ENCODE data around the gene NRXN3.
A peak's percentile ranks its signal among the peaks of the same experiment; 100 is the strongest.

Gene NRXN3

DNA sequence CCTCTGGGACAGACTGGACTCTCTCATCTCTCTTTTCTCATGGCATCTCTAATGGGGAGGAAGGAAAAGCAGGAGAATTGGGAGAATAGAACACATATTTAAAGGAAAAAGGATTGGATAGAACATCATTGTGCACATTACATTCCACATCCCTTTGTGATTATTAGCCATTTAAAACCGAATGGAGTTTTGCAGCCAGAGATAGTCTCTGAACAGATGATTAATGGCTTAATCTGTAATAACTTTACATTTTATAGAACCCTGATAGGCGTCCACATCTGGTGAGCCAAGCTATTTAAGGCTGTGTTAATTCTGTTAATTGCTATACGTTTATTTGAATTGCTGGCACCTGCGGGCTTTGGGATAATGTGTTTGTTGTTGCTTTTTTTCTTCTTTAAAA is 487.3 kb downstream of the NRXN3 start:
- no peak for DNase-seq

DNA sequence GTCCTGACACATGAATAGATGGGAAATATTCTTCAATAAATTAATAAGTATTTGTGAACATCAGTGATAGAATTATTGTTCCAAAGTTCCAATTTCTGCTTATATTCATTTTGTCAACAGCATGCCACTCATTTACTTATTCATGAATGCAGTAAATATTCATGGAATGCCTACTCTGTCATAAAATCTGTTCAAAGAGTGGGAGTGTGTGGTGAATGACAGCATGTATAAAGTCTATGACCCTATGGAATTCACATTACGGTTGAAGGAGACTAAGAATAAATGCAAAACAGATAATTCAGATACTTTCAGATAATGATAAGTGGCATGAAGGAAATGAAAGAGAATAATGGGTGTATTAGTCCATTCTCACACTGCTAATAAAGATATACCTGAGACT is 494.7 kb downstream of the NRXN3 start:
- no peak for DNase-seq

DNA sequence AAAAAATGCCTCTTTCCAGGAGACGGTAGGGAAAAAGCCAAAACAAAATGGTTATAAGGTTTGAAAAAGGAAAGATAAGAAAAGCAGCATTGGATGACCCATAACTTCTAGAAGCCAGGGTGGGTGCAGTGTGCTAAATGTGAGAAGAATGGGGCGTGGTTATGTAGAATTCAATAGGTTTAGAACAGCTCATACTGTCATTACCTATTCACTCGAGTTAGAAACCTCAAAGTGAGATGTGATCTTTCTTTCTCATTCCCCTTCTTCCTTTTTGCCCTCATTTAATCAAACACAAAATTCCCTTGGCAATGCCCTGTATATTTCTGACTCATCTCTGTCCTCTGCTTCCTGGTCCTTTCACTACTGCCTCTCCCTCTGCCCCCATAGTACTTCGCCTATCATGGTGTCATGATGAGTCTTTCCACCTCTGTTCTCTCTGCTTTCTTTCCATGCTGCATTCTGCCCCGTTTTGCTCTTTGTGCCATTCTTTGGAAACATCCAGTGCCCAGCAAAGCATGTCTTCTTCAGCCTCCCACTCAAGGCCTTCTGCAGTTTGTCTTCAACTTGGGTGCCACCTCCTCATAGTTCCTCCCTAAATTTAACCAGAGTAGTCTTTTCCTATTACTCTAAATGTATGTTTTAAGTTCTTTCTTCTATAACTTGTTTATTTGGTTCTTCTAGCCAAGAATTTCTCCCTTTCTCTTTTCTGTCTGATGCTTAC is 496.3 kb downstream of the NRXN3 start:
- no peak for DNase-seq

DNA sequence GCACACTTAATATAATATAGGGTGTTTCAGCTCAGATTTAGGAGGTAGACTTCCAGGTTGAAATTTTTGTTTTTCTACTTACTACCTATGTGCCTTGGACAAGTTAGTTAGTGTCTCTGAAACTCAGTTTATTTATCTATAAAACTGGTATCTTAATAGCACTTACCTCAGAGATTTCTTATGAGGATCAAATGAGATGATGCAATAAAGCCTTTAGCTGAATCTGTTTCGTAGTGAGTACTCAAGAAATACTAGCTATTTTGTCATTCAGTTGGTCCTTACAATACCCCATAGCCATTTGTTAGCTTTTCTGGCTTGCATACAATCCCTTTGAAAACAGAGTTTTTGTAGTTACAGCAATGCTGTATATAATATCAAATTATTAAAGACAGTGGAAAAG is 497.0 kb downstream of the NRXN3 start:
- no peak for DNase-seq

DNA sequence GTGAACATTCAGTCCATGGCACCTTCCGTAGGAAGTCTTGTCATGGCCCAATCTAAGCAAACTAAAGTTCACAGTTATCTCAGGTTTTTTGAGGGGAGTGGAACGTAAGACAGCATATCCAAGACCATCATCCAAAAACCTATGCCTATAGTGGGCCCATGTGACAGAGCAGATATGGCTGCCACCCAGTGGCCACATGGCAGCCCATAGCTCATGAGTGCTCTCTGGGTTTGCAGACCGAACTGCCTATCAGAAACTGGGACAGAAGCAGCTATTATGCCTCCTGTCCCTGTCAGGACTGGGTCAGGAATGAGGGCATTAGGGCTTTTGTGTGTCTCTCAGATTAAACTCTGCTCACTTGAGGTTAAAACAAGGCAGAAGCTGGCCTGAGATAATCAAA is 503.7 kb downstream of the NRXN3 start:
- peak; percentile 2 for DNase-seq

DNA sequence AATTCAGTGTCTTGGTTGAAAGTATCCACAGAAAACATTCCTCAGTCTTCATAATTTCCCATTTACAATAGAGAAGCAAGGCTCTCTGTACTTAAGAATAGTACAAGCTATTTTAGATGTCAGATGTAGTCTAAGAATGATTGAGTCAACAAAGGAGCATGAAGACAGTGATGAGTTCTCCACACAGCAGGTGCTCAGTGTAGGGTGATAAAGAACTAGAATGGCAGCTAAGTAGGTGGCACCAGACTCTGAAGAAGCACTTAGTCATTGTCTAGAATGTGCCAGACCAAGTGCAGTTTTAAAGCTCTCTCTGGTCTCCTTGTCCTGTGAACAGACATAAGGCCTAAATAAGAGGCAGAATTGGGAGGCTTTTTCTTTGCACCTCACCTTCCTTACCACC is 504.6 kb downstream of the NRXN3 start:
- DNase-seq: no peak

DNA sequence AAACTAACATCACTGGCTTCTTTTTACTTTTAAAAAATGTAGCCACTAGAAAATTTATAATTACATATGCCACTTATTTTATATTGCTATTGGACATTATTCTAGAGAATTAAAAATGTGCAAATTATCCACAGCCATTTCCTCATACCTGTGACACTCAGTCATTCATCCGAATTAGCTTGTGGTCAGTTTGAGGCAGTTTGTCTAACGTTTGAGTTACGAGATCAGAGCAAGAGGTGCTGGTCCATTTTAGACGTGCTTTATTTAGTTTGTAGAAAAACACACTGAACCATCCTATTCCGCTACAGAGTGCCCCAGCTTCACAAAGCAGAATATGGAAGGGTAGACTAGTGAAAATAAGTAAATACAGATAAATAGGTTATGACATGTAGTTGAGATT is 513.0 kb downstream of the NRXN3 start:
- no peak for DNase-seq

DNA sequence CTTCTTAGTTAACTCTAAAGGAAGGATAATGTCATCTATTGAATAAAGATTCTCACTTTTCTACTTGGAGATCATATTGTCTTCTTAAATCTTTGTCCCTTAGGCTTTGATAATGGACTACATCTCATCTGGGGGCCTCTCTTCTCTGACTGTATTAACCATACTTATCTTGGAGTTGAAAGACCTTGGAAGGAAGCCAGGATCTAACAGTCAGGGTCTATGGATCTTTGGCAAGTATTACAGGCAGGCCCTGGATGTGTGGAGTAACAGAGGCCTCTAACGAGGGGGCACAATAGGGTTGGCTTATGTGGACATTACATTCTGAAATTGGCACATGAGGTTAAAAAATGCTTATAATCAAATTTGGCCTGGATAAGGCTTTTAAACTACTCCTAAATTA is 513.8 kb downstream of the NRXN3 start:
- no peak for DNase-seq

DNA sequence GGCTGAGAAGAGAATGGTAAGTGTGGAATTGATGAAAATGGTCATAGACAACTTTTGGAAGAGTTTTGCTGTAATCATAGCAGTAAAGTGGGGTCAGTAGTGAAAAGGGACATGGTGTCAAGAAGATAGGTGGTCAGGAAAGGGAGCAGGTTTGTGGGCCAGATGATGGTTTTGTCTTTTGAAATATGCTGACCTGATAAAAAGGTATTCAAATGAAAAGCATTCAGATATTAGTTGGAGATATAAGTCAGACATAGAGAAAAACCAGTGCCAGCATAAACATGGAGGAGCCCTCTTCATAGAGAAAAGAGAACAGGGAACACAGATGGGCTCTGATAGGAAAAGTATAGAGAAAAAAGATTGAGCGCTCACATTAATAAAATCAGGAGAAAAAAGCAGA is 518.3 kb downstream of the NRXN3 start:
- DNase-seq: no peak

DNA sequence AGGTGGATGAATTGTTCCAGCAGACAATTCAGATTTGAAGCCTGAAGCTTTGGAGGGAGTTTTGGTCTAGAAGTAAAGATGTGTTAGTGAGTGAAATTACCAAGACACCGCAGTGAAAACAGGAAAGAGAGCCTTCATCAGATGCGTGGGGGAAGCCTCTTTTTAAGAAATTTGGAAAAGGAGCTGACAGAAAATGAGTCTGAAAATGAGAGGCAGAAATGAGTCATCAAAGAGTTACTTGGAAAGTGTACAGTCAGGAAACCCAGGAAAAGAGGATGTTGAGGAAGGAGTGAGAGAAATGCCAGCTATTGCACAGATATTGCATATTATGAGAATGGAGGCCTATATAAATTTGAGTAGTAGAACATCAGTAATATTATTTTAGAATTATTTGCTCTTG is 520.7 kb downstream of the NRXN3 start:
- DNase-seq: peak; percentile 20

DNA sequence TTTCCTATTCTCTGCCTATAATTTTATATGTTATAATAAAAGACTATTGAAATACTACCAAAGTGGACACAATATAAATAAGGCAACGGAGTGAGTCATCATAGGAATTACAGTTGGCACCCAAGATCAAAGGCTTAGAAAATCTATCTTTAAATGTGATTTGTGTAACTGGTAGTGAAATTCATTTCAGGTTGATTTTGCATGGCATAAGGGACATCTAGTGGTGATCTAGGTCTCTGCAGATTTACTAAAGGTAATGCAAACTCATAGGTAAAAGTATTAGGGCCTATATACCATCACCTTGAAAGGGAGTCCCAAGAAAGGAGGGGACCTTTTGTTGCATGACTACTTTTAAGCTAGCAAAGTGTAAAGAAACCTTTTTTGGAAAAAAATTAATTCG is 527.2 kb downstream of the NRXN3 start:
- peak; percentile 46 for DNase-seq

DNA sequence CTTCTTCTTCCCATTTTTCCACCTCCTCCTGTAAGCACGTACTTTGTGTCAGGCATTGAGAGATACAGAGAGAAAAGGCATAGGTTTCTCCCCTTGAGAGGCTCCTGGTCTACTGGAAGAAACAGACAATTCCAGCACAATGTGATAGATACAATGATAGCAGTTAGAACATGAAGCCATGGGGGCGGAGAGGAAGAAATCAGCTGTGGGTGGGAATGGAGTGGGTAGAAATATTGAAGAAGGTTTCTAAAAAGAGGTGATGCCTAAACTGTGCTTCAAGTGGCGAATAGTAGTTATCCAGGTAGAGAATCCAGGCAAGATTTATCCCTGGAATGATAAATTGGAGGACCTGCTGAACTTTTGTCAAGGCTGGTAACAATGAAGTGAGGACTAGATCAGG is 528.8 kb downstream of the NRXN3 start:
- DNase-seq: no peak

DNA sequence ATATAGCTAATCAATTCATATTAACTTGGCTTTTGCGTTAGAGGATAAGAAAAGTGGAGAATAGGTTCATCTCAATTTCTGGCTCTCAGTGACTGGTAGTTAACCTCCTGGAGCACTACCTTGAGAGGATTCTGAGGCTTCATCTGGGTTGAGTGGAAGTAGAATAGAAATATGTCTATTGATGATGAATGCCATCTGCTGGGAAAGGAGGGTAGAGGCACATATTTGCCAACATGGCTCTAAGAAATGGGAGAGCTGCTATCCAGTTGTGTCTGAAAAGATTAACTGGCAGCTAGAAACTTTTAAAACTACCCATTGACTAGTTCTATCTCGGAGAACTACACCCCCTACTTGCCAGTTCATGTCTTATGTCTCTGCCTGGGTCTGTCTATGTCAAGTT is 530.1 kb downstream of the NRXN3 start:
- peak; percentile 6 for DNase-seq

DNA sequence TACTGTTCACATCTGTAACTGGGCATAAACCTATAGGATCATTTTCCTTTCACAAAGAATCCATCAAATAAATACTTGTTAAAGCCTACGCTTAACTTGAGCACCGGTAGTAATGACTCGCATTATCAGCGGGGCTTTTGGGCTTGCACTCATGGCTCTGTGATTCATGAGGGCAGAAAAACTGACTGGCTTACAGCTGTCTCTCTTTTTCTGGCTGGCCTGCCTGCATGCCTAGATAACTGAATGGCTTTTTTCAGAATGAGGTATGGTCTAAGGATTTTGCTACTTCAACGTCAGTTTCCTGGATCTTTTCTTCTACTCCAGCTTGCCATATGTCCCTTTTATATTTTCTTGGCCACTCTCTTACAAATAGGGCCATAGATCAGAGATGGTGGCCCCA is 531.1 kb downstream of the NRXN3 start:
- peak; percentile 24 for DNase-seq

DNA sequence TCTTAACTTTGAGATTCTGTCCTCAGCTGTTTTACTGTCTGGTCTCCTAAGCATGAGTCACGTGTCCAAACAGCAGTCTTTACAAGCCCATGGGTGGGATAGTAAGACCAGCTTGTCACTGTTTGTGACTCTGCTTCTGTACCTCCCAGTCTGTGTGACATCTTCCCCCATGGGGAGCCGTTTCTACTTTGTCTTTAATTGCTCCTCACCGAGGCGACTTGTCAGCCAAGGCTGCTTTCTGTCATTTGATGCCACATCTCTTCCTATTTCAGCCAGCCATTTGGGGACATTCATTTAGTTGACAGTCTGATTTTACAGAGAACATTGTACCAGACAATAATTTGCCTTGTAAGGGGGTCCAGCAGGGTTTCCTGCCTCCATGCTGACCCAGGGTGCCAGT is 534.8 kb downstream of the NRXN3 start:
- DNase-seq: no peak

DNA sequence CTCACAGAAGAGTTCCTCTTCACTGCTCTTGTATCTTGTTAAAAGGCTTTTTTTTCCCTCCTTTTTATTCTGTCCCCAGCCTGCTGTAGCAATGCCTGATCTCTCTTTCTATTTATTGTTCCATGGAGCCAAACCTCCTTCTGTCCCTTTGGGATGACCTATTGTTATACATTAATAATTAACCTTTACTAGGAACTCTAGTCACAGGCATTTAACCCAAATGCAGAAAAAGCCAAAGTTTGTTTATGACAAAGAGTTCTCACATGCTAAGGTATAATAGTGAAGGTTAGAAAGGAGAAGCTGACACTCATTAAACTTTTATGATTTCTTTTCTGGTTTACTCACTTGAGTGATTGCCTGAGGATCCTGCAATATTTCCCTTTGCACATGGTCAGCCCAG is 535.8 kb downstream of the NRXN3 start:
- no peak for DNase-seq

DNA sequence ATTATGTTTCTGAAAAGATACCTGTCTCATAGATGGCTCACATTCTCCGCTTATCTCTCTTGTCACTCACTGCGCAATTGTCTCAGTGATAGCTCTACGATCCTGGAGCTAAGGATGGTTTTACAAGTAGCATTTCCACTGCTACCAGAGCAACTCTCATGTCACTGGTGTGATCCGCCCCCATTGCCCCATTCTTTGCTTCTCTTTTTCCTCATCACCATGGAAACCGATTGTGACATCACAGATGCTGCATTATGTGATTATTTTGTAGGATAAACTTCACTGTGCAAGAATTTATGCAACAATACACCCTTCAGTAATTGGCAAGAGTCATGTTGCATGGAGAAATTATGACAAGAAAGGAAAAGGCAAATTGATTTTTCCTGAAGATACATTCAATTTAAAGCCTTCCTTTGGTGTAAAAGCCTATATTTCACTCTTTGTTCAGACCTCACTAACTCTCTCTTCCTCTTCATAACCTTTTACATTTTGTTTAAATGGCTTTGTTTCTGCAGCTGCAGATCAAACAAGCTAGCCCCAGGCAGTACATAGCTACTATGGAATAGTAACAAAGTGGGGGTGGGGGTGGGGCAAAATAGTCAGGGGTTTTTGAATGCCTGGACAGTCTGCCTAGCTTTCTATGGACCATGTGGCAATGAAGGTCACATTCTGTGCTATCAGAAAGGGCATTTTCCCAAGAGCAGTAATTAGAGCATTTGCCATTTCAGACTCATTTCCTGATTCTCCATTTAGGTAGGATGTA is 539.8 kb downstream of the NRXN3 start:
- DNase-seq: no peak

DNA sequence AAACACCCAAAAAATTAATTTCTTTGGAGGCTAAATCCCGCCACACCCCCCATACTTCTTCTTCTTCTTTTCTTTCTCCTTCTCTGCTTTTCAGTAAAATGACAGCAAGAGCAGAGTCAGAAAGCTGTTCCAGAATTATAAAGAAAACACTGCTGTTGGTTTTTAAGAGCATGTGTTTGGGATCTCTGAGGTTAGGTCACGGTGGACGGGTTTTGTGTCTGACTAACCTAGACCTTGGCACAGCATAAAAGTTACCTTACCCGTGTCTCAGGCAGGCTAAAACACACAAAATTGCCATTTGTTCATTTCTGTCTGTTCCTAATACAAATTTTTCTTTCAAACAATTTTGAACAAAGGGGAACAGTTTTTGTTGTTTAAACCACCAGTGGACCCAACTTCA is 540.8 kb downstream of the NRXN3 start:
- no peak for DNase-seq

DNA sequence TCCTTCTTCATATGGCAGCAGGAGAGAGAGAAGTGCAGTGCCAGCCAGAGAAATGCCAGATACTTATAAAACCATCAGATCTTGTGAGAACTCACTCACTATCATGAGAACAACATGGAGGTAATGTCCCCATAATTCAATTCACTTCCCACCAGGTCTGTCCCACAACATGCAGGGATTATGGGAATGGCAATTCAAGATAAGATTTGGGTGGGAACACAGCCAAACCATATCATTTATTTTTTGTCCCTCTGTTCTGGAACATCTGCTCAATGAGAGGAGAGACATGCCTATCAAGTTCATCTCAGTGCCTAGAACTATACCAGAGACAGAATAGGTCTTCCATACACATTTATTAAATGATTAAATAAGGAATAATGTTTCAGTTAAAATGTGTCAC is 543.5 kb downstream of the NRXN3 start:
- no peak for DNase-seq

DNA sequence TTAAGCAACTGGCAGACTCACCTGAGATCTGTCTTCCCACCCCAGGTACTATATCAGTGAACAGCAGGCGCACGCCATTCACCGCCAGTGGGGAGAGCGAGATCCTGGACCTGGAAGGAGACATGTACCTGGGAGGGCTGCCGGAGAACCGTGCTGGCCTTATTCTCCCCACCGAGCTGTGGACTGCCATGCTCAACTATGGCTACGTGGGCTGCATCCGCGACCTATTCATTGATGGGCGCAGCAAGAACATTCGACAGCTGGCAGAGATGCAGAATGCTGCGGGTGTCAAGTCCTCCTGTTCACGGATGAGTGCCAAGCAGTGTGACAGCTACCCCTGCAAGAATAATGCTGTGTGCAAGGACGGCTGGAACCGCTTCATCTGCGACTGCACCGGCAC is 544.5 kb downstream of the NRXN3 start:
- no peak for DNase-seq

DNA sequence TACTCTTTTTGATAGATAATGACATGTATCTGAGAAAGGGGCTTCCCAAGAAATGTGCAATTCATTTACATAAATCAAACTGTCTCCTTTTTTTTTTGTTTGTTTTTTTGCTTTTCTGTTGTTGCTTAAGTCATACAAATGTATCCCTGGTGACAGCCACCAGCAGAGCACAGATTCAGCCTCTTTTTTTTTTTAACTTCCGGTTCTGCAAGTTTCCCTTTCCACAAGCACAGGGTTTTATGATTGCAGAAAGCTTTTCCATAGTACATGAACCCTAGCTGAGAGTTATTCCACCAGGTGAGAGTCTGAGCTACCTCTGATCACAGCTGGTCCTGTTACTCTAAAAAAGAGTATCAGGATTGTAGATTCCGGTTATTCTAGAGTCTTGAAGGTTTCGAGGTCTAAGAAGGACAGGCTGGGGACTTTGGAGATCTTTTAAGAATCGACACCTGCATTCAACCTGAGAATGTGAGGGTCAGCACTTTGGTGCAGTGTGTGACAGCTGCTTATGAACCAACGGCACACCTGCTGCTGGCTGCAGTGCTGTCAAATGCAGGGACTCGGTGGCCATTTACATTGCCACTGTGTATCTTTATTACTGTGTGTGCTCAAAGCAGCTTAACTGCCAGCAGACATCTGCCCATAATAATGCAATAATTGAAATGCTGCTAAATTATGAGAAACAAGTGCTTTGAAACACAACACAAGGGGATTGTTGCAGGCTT is 551.7 kb downstream of the NRXN3 start:
- DNase-seq: no peak

DNA sequence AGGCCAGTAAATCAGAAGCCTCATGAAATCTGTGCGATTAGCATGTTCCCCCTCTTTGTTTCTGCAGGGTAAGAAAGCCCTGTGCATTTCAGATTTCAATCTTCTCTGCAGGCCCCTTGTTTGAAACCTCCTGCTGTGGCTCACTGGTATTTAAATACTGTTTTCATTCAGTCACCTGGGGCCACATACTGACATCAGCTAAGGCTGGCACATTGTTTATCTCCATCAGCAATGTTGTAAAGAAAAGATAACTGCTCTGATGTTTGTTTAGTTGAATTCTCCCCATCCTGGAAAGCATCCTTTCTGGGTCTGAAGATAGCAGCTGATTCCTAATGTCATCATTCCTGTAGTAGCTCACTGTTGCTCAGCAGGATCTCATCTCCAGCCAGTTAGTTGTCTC is 554.9 kb downstream of the NRXN3 start:
- DNase-seq: no peak

DNA sequence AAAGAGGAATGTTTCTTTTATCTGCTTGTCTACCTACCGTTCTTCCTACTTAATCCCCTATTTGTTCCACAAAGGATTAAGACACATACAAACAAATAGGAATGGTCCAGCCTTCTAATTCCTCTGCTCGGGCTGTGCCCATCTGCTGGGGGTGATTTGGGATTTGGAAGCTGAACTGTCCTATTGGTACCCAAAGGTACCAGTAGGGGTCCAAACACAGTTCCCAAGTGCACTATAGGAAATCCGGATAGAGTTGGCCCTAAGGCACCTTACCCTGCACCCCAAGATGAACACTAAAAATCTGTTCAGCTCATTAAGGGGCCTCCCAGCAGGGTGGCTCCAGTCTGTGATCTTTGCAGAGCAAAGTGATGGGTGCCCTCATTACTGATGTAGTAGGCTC is 566.9 kb downstream of the NRXN3 start:
- no peak for DNase-seq

DNA sequence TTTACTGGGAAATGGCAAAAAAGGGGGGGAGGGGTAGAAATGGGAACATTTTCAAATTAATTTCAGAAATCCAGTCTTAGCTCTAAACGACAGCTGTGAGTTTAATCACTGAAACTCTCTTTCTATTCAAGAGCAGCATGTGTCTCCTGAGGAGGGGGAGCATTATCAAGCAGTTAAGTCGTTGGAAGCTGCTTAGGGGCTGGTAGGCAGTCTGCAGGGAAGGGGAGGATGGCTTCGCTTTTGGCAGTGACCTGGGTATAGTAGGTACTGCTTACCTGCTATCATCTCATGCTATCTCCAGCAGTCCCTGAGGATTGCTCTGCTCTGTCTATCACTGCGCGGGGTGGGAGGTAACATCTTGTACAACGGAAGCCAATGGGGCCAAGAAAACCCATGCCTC is 567.4 kb downstream of the NRXN3 start:
- DNase-seq: no peak
